ENCODE results near the gene PAQR8.

The PAQR8 gene

GRCh38 chr6:52361945-52362442 is at the start of gene PAQR8:
Gene PAQR8 (plus strand): TSS chr6:52362151. CDS start chr6:52403214, 41,063 bp downstream.
- peak; percentile 79 to 81 for DNase-seq

- peak in 1 of 2 donors; percentile 6 for DNase-seq
Measured at GRCh38 chr6:52312461-52312860, 49.5 kb upstream of the PAQR8 start.

GRCh38 chr6:52314752-52315151 is 47.2 kb upstream of the PAQR8 start:
- no peak for DNase-seq

GRCh38 chr6:52317211-52317610 is 44.7 kb upstream of the PAQR8 start:
- DNase-seq: no peak

- DNase-seq: no peak
Measured at GRCh38 chr6:52317841-52318581, 43.9 kb upstream of the PAQR8 start.

- no peak for DNase-seq
Measured at GRCh38 chr6:52324189-52324588, 37.8 kb upstream of the PAQR8 start.

- no peak for DNase-seq
Measured at GRCh38 chr6:52325695-52326471, 36.1 kb upstream of the PAQR8 start.

GRCh38 chr6:52326540-52327364 is 35.2 kb upstream of the PAQR8 start:
- no peak for DNase-seq

- DNase-seq: no peak
Measured at GRCh38 chr6:52328303-52328662, 33.7 kb upstream of the PAQR8 start.

GRCh38 chr6:52328729-52329128 is 33.2 kb upstream of the PAQR8 start:
- DNase-seq: no peak

- no peak for DNase-seq
Measured at GRCh38 chr6:52330470-52330869, 31.5 kb upstream of the PAQR8 start.

GRCh38 chr6:52331793-52332457 is 30.0 kb upstream of the PAQR8 start:
- DNase-seq: no peak

- DNase-seq: no peak
Measured at GRCh38 chr6:52333840-52334200, 28.1 kb upstream of the PAQR8 start.

- no peak for DNase-seq
Measured at GRCh38 chr6:52335576-52335975, 26.4 kb upstream of the PAQR8 start.

- DNase-seq: no peak
Measured at GRCh38 chr6:52336919-52337561, 24.9 kb upstream of the PAQR8 start.

GRCh38 chr6:52337633-52338290 is 24.2 kb upstream of the PAQR8 start:
- DNase-seq: no peak

GRCh38 chr6:52340603-52340880 is 21.4 kb upstream of the PAQR8 start:
- no peak for DNase-seq

- DNase-seq: no peak
Measured at GRCh38 chr6:52341561-52342260, 20.2 kb upstream of the PAQR8 start.

GRCh38 chr6:52345311-52345710 is 16.6 kb upstream of the PAQR8 start:
- DNase-seq: no peak

GRCh38 chr6:52346503-52346902 is 15.4 kb upstream of the PAQR8 start:
- DNase-seq: no peak

GRCh38 chr6:52347818-52348217 is 14.1 kb upstream of the PAQR8 start:
- no peak for DNase-seq

Data from hippocampal formation (tissue), 2 donors.